HG02623 (cell line): ENCODE data around the gene METTL23.
"Not testable (repeated sequence)": the region's sequence is repeated elsewhere in the genome, so short reads cannot be mapped to it uniquely, and the experiment has no call there.

Experiments
- ATAC-seq: cut with Tn5 transposase; IDR thresholded peaks from one replicate; pipeline ENCODE4 v1.9.1; 2021; ENCODE audit warnings: moderate library complexity; ENCODE audit not compliant: unreplicated experiment

Gene METTL23

GRCh38 chr17:76734080-76734840 is 7.6 kb downstream of the METTL23 start:
- ATAC-seq, result no peak

DNA sequence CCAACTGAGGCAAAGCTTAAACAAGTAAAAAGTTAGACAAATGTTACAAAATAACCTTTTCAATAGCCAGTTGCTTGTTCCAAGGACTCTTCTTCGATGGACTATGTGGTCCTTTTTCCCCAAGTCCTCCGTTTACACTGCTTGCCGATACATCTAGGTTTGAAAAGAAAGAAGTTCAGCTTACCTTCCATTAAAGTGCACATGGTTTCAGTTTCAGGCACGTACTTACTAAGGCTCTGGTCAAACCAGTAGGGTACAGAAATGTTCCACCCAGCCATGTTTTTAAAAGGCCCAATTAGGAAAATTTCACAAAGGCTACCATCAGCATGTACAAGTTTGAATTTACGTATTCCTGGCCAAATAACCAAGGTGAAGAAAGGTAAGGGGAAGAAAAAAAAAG is 8.4 kb downstream of the METTL23 start:
- no peak for ATAC-seq

- no peak for ATAC-seq
Measured at GRCh38 chr17:76735586-76736348, 9.1 kb downstream of the METTL23 start.

DNA sequence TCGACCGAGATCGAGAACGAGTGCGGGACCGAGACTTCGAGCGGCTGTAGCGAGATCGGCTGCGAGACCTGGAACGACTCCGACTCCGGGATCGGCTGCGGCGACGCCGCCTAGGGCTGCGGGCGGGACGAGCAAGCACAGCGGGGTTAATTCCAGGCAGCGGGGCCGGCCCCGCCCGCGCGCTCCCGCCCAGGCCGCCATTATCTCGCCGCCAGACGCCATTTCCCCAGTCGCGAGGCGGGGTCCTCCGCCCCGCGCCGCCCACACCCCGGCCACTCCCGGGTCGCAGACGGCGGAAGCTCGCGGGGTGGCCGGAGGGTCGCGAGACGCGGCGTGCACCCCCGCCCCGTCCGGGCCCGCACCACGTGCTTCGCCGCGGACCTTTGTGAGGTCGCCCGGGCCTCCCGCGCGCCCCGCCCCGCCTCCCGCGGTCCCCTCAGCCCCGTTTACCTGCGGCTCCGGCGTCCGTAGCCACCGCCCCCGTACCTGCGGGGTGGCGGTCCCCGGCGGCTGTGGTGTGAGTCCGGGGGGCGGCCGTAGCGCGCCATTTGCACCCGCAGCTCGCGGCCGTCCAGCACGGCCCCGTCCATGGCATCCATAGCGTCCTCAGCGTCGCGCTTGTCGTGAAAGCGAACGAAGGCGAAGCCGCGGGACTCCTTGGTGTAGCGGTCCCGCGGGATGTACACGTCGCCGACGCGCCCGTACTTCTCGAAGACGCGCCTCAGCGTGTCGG is 9.9 kb downstream of the METTL23 start:
- ATAC-seq, result peak; percentile 11

GRCh38 chr17:76737082-76737675 is 10.5 kb downstream of the METTL23 start, which contains the start of gene SRSF2:
SRSF2 (minus strand) TSS chr17:76737331; CDS start chr17:76737160, 171 bp downstream.
- ATAC-seq, result peak; percentile 65

GRCh38 chr17:76737676-76738467 is 11.2 kb downstream of the METTL23 start, which contains the start of gene MFSD11:
MFSD11 (plus strand) TSS chr17:76738119; CDS start chr17:76738353, 234 bp downstream.
- ATAC-seq, result peak; percentile 47

GRCh38 chr17:76738468-76738850 is 11.8 kb downstream of the METTL23 start:
- ATAC-seq, result no peak

DNA sequence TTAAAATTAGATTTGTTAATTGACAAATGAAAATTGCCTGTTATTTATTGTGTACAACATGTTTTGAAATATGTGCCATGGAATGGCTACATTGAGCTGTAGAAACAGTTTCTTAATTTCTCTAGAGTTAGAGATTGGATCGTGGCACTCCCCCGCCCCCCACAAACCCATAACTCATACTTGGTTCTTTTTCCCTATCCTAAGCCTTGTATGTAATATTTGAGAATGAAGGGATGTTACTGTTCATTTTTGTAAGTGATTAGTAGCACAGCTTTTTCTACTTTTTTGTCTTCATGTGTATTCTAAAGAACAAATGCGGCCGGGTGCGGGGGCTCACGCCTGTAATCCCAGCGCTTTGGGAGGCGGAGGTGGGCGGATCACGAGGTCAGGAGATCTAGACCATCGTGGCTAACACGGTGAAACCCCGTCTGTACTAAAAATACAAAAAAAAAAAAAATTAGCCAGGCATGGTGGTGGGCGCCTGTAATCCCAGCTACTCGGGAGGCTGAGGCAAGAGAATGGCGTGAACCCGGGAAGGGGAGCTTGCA is 13.0 kb downstream of the METTL23 start:
- ATAC-seq, result not testable (repeated sequence)

DNA sequence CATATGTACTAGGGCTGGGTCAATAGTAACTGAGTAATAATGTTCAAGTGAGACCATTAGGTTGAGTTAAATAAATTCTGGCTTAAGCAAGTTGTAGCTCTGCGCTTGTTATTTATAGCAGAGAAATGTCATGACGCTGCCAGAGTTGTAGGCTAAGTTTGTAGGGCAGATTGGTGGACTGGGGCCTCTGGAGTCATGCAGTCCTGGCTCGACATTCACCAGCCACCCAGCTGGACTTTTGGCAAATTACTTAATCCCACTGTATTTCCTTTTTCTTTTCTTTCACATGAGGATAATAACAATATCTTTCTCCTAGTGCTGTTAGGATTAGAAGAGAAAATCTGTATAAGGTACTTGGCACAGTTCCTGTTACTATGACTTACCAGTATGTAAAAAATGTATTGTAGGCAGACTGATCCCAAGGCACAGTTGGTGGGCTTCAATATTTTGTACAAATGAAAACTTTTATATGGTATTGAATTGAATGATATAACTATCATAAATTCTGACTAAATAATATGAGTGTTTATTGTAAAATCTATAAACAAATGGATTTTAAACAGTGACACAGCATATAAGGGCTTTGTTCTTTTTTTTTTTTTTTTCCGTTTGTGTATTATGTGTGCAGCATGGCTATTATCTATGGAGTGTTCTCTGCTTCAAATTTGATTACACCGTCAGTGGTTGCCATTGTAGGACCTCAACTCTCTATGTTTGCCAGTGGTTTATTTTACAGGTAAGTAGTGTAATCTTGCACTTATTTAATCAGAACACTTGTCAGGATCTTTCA is 13.9 kb downstream of the METTL23 start:
- ATAC-seq, result no peak

GRCh38 chr17:76742958-76743357 is 16.3 kb downstream of the METTL23 start:
- no peak for ATAC-seq

- ATAC-seq, result no peak
Measured at GRCh38 chr17:76744747-76745146, 18.1 kb downstream of the METTL23 start.

GRCh38 chr17:76745785-76746184 is 19.1 kb downstream of the METTL23 start:
- ATAC-seq, result not testable (repeated sequence)

DNA sequence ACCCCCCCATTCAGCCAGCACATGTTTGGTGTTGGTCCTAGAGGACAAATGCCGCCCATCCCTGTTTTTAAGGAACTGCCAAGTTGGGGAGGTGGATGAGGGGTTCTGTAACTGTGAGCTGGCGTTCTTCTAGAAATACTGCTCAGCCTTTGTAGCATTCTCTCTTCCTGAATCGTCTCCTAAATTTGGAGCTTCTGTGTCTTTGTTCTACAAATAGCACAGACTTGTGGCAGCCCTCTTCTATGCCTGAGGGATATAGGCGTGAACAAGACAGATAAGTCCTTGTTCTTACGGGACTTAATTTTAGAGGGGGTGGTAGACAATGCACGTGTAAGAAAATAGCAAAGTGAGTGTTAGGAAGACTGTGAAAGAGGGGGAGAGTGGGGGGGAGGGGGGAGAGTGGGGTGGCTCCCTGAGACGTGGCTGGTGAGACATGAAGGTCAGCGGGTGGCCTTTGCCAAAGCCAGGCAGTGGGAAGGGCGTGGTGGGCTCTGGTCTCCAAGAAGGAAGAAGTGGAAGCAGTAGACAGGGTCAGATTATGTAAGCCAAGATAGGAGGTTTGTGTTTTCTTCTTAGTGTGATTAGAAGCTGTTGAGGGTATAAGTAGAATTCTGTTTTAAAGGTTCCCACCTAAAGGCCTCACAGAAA is 21.2 kb downstream of the METTL23 start:
- no peak for ATAC-seq

DNA sequence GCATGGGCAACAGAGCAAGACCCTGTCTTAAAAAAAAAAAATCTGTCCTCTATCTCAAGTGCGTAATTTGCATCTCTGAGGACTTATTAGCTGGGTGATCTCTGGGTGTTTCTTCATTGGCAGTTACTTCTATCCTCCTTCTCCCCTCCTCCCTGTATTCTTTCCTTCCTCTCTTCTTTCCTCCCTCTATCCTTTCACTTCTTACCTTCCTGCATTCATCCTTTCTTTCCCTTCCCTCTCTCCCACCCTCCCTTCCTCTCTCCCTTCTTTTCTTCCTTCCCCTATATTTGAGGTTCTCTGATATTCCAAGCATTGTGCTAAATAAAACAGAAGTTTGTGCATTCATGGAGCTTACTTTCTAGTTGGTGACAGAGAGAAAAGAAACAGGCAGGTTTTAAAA is 22.0 kb downstream of the METTL23 start:
- ATAC-seq, result no peak

DNA sequence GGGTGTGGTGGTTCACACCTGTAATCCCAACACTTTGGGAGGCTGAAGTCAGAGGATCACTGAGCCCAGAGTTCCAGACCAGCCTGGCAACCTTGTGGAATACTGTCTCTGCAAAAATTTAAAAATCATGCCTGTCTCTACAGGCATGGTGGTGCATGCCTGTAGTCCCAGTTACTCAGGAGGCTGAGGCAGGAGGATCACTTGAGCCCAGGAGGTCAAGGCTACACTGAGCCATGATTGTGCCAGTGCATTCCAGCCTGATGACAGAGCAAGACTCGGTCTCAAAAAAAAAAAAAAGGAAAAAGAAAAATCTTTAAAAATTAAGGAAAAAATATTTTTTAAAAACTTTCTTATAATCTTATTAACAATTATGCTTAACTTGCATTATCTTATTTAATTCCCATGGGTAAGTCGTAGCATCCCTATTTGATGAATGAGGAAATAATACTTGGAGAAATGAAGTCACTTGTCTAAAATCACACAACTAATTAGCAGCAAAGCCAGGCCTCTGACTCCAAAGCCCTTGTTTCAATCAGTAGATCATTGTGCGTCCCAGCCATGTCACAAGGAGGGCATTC is 24.9 kb downstream of the METTL23 start:
- no peak for ATAC-seq

DNA sequence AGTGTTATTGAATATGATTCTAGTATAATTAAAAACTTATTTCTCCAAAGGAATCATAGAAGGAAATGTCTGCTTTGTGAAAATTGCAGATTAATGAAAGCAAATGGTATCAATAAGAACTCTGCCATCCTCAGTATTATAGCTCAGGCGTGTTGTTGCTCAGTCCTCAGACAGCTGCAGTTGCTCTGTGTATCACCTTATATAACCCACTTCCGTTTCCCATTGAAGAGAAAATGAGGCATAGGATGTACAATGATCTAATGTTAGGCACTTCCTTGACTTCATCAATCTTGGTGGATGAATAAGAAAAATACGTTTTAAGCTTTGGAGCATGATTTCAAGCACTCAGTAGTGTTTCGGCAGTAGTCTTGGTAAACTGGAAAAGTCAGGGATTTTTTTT is 25.4 kb downstream of the METTL23 start:
- ATAC-seq, result no peak

- ATAC-seq, result no peak
Measured at GRCh38 chr17:76753061-76753961, 26.7 kb downstream of the METTL23 start.
